Activated T-helper 2 cell treated with anti-CD3 and anti-CD28 coated beads, Interferon-gamma antibody, Interleukin-2, Interleukin-4, amounts not matched to agents 10 μg/mL and 5 μg/mL and 100 μg/mL, durations not matched to agents 14 hours and 24 hours and 36 hours (primary cell): ENCODE results near the gene LRRC14B. TPM values are rescaled to one million over a fixed set of nuclear protein-coding genes. Genes with fewer than 3 reads are reported as not detected.
A peak's percentile ranks its signal among the peaks of the same experiment; 100 is the strongest.

Source experiments
- DNase-seq: peaks from one replicate; pipeline ENCODE4 v3.0.0; 2021; ENCODE audit warnings: low spot score
- H3K27ac Mint-ChIP-seq: one replicate; pipeline ENCODE4 v1.8.0; 2021; ENCODE audit warnings: mixed read lengths
- H3K27me3 Mint-ChIP-seq: one replicate; pipeline ENCODE4 v1.8.0; 2021; ENCODE audit warnings: low read depth, mixed read lengths
- H3K36me3 Mint-ChIP-seq: one replicate; pipeline ENCODE4 v1.8.0; 2021; ENCODE audit warnings: low read depth, mixed read lengths
- H3K4me1 Mint-ChIP-seq: one replicate; pipeline ENCODE4 v1.8.0; 2021; ENCODE audit warnings: low read depth, mixed read lengths
- H3K4me3 Mint-ChIP-seq: one replicate; pipeline ENCODE4 v1.8.0; 2021; ENCODE audit warnings: low read depth, mild to moderate bottlenecking, moderate library complexity, mixed read lengths
- H3K9me3 Mint-ChIP-seq: one replicate; pipeline ENCODE4 v1.8.0; 2021; ENCODE audit warnings: mixed read lengths
- intact Hi-C: fragments of 100-400 bp; cut with micrococcal nuclease; formaldehyde crosslinking; loops from one replicate; pipeline ENCODE4 v1.15.1; 2023
- total RNA-seq: library from RNA; stranded (reverse); gene quantifications from 2 replicates; pipeline ENCODE4 v1.2.3, GENCODE V29; 2022

LRRC14B gene
- not detected in 2 replicates for total RNA-seq

DNA sequence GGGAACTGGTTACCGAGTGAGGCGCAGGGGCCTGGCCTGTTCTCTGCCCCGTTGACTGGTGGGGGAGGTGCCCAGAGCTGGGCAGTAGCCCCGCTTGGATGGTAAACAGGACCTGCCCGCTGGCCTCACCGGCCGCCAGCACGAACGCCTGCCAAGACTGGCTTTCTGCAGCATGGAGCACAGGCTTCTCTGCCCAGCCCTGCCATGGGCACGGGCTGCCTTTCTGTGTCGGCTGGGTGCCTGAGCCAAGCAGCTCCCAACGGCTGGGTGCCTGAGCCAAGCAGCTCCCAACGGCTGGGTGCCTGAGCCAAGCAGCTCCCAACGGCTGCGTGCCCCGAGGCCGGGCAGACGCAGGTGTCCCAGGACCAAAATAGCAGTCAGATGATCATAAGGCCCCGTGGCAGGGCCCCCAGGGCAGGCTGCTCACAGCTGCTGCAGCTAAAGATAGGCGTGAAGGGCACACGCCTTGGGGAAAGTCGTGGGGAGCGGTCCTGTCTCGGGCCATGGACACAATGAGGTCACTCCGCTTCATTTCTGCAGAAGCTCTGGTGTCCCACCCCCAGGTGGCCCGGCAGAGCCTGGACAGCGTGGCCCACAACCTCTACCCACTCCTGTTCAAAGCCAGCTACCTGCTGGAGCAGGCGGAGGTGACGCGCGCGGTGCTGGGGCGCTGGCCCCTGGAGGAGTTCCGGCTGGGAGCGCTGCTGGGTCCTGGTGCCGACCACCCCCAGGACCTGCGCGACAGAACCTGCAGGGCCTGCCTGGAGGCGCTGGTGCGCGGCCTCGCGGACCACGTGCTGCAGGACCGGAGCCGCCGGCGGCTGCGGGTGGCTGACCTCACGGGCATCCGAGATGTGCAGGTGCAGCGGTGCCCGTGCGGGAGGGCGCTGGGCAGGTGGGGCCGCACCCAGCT lies at the start of gene LRRC14B:
Gene LRRC14B, plus strand, starts transcription at position 460 of the 913 bp plus-strand sequence. Its CDS starts 44 bp downstream, at position 504.
- intact Hi-C loops, result no loop called here
- Mint-ChIP-seq H3K9me3 (no peaks in the 10 kb centered on the region), H3K27me3 (peaks cover 6% of the 10 kb centered on the region), H3K4me3 (no peak within 1 kb of the TSS), H3K27ac (no peak within 1 kb of the TSS), H3K4me1 (peaks cover 10% of the 10 kb centered on the region), H3K36me3 (no peaks in the 10 kb centered on the region)
- no peak for DNase-seq

DNA sequence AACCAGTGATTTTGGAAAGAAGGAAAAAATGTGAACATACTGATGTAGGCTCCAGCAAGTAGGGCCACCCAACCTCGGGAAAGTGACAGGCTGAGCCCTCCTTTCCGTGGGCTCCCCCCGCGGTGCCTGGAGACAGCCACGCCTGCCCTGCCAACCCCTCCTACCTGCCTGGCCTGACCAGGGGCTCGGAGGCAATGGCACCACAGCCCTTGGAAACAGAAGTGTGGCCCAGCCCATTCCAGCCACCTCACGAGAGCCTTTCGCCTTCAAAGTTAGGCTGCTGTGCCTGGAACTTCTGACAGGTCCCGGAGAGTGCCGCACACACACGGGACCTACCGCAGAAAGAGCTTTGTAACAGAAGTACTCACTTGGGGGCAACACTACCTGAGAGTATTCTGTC lies 49.5 kb upstream of the LRRC14B start:
- no peak for DNase-seq
- Mint-ChIP-seq H3K36me3 (no peaks in the 10 kb centered on the region), H3K9me3 (peaks cover 2% of the 10 kb centered on the region), H3K4me1 (no peaks in the 10 kb centered on the region), H3K27me3 (no peaks in the 10 kb centered on the region), H3K4me3 (no peak overlapping the region), H3K27ac (no peak overlapping the region)
- intact Hi-C loops, result no loop called here

DNA sequence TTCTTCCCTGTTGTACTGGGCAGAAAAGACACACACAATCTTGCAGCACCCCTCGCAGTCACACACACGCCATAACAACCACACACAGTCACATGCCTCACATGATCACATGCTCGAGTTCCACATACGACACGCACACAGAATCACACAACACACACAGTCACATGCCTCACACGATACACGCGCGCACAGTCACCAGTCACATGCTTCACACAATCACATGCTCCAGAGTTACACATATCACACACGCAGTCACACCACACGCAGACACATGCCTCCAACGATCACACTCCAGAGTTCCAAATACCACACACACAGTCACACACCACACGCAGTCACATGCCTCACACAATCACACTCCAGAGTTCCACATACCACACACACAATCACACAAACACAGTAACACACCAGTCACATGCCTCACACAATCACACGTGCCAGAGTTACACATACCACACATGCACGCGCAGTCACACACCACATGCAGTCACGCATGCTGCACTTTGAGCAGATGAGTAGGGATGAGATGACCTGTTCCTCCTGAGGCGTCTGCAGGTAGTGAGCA lies 49.0 kb upstream of the LRRC14B start:
- no peaks in the 10 kb centered on the region for H3K36me3 Mint-ChIP-seq
- H3K4me1 Mint-ChIP-seq, result no peaks in the 10 kb centered on the region
- no peaks in the 10 kb centered on the region for H3K27me3 Mint-ChIP-seq

DNA sequence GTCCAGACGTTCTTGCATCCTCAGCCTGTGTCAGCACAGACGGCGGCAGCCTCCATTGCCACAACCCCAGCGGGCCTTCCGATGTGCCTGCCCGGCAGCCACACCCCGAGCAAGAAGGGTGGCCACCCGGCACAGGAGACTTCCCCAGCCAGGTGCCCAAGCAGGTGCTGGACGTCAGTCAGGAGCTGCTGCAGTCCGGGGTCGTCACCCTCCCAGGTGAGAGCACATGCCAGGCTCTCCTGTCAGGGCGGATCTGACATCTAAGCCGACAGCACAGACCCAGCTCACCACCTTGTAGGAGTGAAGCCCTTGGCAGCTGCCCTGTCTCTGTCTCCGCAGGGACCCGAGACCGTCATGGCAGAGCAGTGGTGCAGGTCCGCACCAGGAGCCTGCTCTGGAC lies 48.3 kb upstream of the LRRC14B start:
- DNase-seq, result no peak
- no peak overlapping the region for H3K4me3 Mint-ChIP-seq
- intact Hi-C loops, result no loop called here
- no peak overlapping the region for H3K27ac Mint-ChIP-seq
- no peaks in the 10 kb centered on the region for H3K27me3 Mint-ChIP-seq
- H3K4me1 Mint-ChIP-seq, result no peaks in the 10 kb centered on the region
- no peaks in the 10 kb centered on the region for H3K36me3 Mint-ChIP-seq
- peaks cover 15% of the 10 kb centered on the region for H3K9me3 Mint-ChIP-seq

More for the DNA sequence above, 49.0 kb upstream of the LRRC14B start:
- intact Hi-C loops, result no loop called here
- DNase-seq, result no peak
- H3K27ac Mint-ChIP-seq, result no peak overlapping the region
- peaks cover 7% of the 10 kb centered on the region for H3K9me3 Mint-ChIP-seq
- H3K4me3 Mint-ChIP-seq, result no peak overlapping the region

DNA sequence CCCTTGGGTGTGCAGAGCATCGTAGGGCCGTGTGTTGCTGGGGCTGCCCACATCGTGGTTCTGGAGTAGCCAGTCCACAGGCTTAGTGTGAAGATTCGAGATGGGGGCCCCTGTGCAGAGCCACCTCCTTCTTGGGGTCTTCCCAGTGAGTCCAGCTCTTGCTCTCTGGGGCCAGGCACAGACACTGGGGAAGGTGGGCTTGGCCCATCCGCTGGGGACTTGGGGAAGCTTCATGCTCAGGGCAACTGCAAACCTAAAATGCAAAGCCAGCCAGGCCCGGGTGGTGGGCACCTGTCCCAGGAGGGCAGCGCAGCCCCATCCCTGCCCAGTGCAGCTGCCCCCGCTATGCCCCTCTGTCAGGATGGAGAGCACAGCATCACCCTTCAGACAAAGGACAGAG lies 46.4 kb upstream of the LRRC14B start:
- DNase-seq, result no peak
- Mint-ChIP-seq H3K27me3 (no peaks in the 10 kb centered on the region), H3K27ac (no peak overlapping the region), H3K4me3 (no peak overlapping the region), H3K9me3 (peaks cover 19% of the 10 kb centered on the region), H3K4me1 (no peaks in the 10 kb centered on the region), H3K36me3 (no peaks in the 10 kb centered on the region)
- intact Hi-C loops, result no loop called here

DNA sequence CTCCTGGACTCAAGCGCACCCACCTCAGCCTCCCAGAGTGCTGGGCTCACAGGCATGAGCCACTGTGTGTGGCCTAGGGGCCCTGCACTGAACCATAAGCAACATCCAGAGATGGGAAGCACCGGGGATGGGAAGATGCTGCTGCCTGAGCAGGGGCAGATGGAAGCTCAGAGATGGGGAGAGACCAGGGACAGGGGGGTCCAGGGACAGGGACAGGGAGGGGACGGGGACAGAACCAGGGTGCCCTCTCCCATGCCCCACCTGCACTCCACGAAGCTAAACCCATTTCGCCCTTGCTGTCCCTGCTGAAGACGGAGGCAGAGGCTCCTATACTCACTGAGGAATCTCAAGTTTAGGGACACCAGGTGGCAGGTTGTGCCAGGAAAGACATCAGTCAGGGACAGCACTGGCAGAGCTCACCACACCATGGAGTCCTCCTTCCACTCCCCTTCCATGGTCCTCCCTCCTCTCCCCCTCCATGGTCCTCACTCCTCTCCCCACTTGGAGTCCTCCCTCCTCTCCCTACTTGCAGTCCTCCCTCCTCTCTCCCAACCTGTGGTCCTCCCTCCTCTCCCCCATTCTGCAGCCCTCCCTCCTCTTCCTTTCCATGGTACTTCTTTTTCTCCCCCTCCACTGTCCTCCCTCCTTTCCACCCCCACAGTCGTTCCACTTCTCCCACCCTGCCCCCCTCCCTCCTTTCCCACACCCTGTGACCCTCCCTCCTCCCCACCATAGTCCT lies 45.5 kb upstream of the LRRC14B start:
- no peak for DNase-seq
- Mint-ChIP-seq H3K27me3 (no peaks in the 10 kb centered on the region), H3K4me3 (no peak overlapping the region), H3K27ac (no peak overlapping the region), H3K36me3 (no peaks in the 10 kb centered on the region), H3K4me1 (no peaks in the 10 kb centered on the region), H3K9me3 (peaks cover 19% of the 10 kb centered on the region)
- intact Hi-C loops, result no loop called here

DNA sequence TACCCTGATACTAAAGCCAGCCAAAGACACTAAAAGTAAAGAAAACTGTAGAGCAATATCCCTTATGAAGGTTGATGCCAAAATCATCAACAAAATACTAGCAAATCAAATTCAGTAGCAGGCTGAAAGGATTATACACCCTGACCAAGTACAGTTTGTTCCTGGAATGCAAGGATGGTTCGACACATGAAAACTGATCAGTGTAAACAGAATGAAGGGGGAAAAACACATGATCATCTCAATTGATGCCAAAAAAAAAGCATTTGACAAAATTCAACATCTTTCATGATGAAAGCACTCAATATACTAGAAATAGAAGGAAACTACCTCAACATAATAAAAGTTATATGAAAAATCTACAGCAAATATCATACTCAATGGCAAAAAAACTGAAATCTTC lies 43.5 kb upstream of the LRRC14B start:
- Mint-ChIP-seq H3K27ac (no peak overlapping the region), H3K4me1 (no peaks in the 10 kb centered on the region), H3K27me3 (peaks cover 2% of the 10 kb centered on the region), H3K4me3 (no peak overlapping the region), H3K36me3 (no peaks in the 10 kb centered on the region), H3K9me3 (peaks cover 19% of the 10 kb centered on the region)
- intact Hi-C loops, result no loop called here
- DNase-seq, result no peak

DNA sequence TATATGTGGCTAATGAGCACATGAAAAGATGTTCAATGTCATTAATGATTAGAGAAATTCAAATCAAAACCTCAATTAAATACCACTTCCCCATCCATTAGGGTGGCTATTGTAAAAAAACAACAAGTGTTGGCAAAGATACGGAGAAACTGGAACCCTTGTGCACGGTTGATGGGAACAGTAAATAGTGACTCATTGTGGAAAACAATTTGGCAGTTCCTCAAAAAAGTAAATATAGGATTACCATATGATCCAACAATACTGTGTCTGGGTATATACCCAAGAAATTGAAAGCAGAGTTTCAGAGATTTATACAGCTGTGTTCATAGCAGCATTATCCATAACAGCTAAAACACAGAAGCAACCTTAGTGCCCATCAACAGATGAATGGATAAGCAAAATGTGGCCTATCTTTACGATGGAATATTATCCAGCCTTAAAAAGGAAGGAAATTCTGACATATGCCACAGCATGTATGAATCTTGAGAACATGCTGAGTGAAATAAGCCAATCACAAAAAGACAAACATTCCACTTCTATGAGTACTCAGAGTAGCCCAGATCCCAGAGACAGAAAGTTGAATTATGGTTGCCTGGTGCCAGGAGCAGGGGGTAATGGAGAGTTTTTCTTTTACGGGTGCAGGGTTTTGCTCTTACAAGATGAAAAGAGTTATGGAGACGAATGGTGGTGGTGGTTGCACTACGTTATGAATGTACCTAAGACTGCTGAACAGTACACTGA lies 41.4 kb upstream of the LRRC14B start:
- Mint-ChIP-seq H3K27ac (no peak overlapping the region), H3K4me3 (no peak overlapping the region), H3K4me1 (no peaks in the 10 kb centered on the region), H3K36me3 (no peaks in the 10 kb centered on the region), H3K9me3 (peaks cover 19% of the 10 kb centered on the region), H3K27me3 (peaks cover 4% of the 10 kb centered on the region)
- intact Hi-C loops, result no loop called here
- no peak for DNase-seq

DNA sequence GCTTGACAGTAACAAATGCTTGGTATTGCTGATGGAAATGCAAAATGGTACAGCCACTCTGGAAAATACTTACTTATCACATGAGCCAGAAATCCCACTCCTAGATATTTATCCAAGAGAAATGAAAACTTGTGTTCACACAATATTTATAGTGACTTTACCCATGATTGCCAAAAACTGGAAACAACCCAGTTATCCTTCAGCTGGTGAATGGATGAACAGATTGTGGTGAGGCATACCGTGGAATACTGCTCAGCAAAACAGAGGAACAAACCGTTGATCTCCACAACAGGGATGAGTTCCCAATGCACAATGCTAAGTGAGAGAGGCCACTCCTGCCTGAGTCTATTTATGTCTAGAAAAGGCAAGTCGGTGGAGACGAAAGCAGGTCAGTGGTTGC lies 40.5 kb upstream of the LRRC14B start:
- peak; percentile 3 for DNase-seq
- H3K4me1 Mint-ChIP-seq, result no peaks in the 10 kb centered on the region
- H3K9me3 Mint-ChIP-seq, result peaks cover 19% of the 10 kb centered on the region
- no peak overlapping the region for H3K4me3 Mint-ChIP-seq
- intact Hi-C loops, result no loop called here
- no peaks in the 10 kb centered on the region for H3K36me3 Mint-ChIP-seq
- H3K27ac Mint-ChIP-seq, result no peak overlapping the region
- H3K27me3 Mint-ChIP-seq, result peaks cover 4% of the 10 kb centered on the region

DNA sequence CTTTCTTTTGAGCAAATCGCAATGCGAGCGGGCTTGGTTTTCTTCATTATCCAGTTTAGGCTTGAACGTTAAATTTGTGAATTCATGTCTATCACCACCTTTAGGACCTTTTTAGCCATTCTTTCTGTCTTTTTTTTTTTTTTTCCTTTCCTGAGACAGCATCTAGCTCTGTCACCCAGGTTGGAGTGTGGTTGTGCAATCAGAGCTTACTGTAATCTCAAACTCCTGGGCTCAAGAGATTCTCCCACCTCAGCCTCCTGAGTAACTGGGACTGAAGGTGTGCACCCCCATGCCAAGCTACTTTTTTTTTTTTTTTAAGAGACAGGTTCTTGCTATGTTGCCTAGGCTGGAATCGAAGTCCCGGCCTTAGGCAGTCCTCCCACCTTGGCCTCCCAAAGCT lies 39.2 kb upstream of the LRRC14B start:
- Mint-ChIP-seq H3K9me3 (peaks cover 15% of the 10 kb centered on the region), H3K4me3 (no peak overlapping the region), H3K27me3 (peaks cover 4% of the 10 kb centered on the region), H3K36me3 (no peaks in the 10 kb centered on the region), H3K27ac (no peak overlapping the region), H3K4me1 (no peaks in the 10 kb centered on the region)
- intact Hi-C loops, result no loop called here
- DNase-seq, result no peak

DNA sequence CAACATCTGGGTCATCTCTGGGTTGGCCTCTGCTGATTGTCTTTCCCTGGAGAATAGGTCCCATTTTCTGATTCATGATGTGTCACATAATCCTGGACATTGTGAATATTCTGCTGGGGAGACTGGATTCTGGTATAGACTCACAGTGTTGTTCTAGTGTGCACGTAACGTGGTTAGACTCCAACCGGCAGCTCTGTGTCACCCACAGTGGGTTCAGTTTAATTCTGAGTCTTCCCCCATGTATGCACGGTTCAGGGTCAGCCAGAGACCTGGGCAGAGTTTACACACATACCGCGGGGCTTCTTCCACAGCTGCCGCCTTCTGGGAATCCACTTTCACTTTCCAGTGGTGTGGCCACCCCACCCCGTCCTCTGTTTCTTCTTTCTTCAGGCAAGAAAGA lies 38.0 kb upstream of the LRRC14B start:
- intact Hi-C loops, result no loop called here
- Mint-ChIP-seq H3K4me3 (no peak overlapping the region), H3K27ac (no peak overlapping the region), H3K4me1 (no peaks in the 10 kb centered on the region), H3K36me3 (no peaks in the 10 kb centered on the region), H3K27me3 (peaks cover 4% of the 10 kb centered on the region), H3K9me3 (peaks cover 3% of the 10 kb centered on the region)
- peak; percentile 4 for DNase-seq

DNA sequence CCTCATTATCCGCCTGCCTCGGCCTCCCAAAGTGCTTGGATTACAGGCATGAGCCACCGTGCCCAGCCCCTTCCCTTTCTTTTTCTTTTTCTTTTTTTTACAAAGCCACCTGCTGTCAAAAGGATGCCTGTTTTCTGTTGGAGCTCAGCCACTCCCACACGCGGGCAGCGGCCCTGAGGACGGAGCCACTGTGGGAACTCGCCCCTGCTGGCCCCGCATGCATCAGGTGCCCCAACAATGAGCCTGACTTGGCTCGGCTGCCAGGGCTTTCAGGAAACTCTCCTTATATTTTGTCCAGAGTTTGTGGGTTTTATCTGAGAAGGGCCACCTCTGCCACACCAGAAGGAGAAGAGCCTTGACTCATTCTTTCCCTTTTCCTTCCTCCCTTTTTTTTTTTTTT lies 37.1 kb upstream of the LRRC14B start:
- Mint-ChIP-seq H3K27me3 (peaks cover 4% of the 10 kb centered on the region), H3K36me3 (no peaks in the 10 kb centered on the region), H3K4me1 (no peaks in the 10 kb centered on the region), H3K4me3 (no peak overlapping the region), H3K9me3 (no peaks in the 10 kb centered on the region), H3K27ac (no peak overlapping the region)
- no peak for DNase-seq
- intact Hi-C loops, result no loop called here
